GM18505 (cell line): Measurements from ENCODE around the gene CHRNA4.

Experiments
- ATAC-seq: cut with Tn5 transposase; IDR thresholded peaks from one replicate; pipeline ENCODE4 v1.9.1; 2021; ENCODE audit not compliant: unreplicated experiment
- POLR2A ChIP-seq: IDR thresholded peaks from 4 replicates; pipeline ENCODE4 v1.6.1; 2011; ENCODE audit warnings: borderline replicate concordance; ENCODE audit not compliant: insufficient read depth, insufficient read length; ENCODE audit errors: extremely low read depth

Gene CHRNA4

DNA sequence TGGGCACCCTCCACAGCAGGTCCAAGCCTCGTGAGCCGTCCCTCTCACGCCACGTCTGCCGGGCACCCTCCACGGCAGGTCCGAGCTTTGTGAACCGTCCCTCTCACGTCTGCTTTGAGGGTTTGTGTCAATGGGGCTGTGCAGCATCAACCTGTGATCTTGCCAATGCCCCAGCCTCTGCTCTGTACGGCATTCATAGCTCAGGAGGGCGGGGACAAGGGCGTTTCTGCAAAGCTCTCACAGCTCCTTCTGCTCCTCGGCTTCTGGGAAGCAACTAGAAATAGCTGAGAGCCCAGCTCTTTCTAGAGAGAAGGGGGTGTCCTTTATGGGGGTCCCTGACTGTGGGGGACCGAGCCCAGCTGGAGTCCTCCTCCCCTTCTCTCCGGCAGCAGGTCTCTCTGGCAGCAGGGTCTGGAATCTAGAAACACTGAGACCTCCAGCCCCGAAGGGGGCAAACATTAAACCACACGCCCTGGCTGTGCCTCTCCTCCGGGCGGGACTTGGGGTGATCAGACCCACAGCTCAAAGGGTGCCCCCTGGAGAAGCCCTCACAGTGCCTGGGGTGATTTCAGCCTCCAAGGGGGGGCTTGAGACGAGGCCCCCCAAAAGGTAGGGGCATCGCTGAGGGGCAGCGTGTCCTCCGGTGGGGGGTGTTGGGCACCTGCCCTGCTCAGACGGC, 41.2 kb upstream of the CHRNA4 start:
- no peak for ATAC-seq

DNA sequence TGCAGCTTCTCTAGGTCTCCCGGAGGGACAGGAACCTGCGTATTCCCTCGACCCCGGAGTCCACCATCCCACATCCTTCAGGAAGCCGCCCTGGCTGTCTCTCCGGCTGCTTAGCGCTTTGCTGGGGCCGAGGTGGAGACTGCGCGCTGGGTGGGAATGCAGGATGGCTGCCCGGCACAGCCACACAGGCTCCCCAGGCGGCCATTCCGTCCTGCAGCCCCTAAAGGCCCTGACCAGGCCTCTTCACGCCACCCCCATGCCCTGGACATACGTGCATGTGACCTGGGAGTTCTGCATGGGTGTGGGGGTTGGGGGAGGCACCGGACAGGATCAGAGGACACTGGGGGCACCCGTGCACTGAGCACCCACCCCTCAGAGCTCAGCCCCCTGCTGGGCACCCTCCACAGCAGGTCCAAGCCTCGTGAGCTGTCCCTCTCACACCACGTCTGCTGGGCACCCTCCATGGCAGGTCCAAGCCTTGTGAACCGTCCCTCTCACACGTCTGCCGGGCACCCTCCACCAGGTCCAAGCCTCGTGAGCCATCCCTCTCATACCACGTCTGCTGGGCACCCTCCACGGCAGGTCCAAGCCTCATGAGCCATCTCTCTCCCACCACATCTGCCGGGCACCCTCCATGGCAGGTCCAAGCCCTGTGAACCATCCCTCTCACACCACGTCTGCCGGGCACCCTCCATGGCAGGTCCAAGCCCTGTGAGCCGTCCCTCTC, 40.4 kb upstream of the CHRNA4 start:
- TF ChIP-seq POLR2A: no peak
- ATAC-seq: no peak

More for the DNA sequence above, 41.2 kb upstream of the CHRNA4 start:
- TF ChIP-seq POLR2A: no peak

DNA sequence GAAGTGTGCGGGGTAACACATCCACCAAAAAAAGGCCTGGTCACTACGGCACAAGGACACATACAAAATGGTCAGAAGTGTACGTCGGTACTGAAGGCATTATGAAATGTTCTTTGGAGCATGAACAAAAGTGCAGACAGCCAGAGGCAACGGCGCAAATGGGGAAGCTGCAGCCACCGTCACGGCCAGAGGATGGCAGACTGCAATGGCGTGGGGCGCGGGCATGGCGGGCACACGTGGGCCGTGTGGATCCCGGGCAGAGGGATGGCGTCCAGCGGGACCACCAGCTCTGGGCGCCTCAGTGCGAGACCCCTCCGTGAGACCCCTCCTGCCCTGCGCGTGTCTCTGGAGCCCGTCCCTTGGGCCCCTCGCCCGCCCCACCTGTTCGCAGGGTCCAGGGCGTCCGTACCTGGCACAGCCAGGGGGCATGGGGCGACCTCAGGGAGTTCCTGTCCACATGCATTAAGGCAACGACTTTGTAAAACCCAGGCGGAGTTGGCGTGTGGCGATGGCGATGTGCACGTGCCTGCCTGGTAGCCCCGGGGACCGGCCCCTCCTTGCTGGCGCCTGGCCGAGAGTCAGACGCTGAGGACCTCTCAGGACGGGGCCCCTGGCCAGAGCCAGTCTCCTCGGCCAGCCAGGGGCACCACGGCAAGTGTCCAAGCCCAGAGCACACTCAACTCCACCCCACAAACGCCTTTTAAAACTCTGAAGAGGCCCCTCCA, 39.5 kb upstream of the CHRNA4 start:
- TF ChIP-seq POLR2A: no peak
- ATAC-seq: no peak

DNA sequence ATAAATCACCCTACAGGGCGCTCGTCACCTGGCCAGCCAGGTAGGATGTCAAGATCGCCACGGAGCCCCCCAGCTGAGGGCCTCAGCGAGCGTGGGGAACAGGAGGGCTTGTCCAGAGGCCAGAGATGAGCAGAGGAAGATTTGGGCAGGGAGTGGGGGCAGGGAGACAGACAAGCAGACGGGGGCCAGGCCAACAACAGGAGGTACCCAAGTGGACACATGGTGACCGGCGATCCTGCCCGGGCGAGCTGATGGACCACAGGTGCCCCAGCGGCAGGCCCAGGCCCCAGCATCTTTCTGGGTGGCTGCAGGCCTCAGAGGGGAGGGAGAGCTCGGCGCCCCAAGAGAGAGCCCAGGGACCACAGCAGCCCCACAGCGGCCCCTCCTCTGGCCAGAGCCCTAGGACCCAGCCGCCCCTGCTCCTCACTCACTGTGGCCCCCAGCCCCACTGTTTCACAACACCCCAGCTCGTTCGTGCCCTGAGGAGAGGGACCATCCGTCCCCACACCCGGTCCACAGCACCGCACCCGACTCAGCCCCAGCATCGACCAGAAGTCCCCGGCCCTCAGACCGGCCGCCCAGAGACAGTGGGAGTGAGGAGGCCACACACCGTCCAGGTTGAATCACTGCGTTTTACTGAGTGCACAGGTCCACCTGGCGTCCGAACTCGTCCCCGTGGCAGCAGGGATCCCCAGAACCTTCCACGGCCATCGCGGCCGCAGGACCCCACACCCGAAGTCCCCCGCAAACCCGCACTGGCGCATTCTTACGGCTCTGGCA, 38.6 kb upstream of the CHRNA4 start:
- no peak for TF ChIP-seq POLR2A

DNA sequence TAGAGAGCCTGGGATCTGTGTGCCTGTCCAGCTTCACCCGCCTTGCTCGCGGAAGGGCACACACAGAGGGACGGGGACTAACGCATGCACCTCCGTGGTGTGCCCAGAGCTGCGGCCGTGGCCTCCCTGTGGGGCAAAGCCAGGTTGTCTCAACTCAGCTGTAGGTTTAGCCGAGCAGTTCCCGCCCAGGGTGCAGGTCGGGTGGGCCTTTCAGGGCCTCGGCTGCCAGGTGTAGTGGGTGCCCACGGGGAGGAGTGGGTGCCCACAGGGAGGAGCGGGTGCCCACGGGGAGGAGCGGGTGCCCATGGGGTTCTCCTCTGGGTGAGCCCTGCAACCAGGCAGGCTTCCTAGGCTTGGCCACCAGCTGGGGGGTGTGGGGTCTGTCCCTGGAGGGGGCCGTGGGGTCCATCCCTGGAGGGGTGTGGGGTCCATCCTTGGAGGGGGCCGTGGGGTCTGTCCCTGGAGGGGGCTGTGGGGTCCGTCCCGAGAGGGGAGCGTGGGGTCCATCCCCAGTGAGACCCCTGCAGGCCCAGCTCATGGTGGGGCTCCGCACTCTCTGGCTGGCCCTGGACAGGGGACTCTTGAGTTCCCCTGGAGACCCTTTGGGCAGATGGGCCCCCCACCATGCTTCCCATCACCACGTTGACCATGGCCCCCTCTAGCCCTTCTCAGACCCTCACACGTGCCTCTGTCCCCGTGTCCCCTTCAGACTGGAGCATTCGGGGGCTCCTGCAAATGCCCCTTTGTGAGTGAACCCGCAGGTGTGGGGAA, 37.8 kb upstream of the CHRNA4 start:
- ATAC-seq: no peak
- TF ChIP-seq POLR2A: no peak

More for the DNA sequence above, 38.6 kb upstream of the CHRNA4 start:
- no peak for ATAC-seq

DNA sequence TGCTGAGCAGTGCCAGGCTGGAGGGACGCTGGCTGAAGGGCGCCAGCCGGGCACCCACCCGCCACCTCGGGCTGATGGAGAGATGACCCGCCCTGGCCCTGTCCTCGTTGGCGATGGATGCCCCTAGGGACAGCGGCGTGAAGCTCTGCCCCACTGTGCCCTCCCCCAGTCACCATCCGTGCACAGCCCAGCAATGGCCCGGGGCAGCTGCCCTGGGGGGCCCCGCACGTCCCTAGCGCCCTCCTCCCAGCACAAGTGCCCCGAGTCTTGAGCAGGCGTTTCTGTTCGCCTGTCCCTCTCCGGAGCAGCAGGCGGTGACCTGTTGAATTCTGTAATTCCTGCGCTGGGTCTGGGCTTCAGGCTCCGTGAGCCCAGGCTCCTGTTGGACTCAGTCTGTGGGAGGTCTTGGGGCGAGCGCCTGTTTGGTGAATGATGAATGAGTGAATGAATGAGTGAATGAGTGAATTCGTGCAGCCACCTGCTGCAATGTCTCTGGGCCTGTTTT, 36.8 kb upstream of the CHRNA4 start:
- ATAC-seq: no peak
- TF ChIP-seq POLR2A: no peak

DNA sequence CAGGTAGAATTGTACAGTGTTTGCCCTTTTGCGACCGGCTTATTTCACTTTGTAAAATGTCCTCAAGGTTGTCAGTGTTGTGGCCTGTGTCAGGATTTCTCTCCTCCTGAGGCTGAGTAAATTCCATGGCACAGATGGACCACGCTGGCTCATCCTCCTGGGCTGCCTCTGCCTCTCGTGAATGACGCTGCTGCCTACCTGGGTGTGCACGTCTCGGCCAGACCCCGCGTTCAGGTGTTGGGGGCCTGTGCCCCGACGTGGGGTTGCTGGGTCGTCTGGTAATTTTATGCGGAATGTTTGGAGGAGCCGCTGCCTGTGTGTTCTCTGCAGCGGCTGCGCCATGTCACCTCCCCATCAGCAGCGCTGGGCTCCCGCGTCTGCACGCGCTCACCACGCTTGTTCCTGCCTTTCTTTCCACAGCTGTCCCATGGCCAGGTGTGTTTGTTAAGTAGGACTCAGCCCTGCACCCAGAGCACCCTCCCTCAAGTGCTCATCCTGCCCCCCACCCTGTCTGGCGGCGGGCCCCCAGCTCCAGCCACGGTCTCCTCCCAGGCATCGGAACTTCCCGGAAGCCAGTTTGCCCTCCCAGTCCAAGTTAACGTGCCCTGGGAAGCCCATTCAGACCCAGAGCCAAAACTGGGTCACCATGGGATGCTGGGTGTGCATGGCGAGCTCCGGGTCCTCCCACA, 36.1 kb upstream of the CHRNA4 start:
- no peak for TF ChIP-seq POLR2A
- ATAC-seq: no peak

DNA sequence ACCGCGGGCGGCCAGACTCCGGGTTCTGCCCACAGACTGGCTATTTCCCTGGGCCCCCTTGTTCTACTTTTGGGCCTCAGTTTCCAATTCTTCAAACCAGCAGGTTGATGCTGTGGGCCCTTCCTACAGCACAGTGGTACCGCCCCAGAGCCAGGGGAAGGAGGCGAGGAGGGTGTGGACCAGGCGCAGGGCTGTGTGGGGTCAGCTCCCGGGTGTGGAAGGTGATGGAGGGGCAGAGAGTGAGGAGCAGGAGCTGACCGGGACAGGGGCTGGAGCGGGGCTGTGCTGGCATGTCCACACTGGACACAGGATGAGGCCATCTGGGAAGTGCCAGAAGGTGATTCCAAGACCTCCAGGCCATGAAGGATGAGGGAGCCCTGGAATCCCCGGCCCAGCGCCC, 35.2 kb upstream of the CHRNA4 start:
- no peak for TF ChIP-seq POLR2A
- ATAC-seq: no peak

DNA sequence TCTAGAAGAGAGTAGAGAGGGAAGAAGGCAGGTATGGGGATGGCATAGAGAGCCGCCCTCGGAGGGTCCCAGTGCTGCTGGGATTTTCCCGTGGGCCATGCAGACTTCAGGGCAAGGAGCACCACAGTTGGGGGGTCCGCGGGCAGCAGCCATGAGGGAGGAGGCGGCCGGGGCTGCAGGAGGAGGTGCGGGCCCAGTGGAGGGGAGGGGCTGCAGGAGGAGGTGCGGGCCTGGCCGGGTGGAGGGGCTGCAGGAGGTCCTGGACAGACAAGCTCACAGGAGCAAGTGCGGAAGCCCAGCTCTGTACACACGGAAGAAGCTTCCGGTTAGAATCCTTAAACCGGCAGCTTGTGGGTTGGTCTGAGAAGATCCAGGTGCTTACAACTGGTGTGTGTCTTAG, 34.6 kb upstream of the CHRNA4 start:
- no peak for TF ChIP-seq POLR2A
- ATAC-seq: no peak

GRCh38 chr20:63394920-63395455, 33.8 kb upstream of the CHRNA4 start:
- ATAC-seq: no peak

GRCh38 chr20:63394069-63394919, 33.1 kb upstream of the CHRNA4 start:
- ATAC-seq: no peak
- TF ChIP-seq POLR2A: no peak

More at GRCh38 chr20:63394920-63395455, 33.8 kb upstream of the CHRNA4 start:
- TF ChIP-seq POLR2A: no peak
